ENCODE measurements around the gene SEC22C. TPM values are rescaled to one million over a fixed set of nuclear protein-coding genes. Genes with fewer than 3 reads are reported as not detected.
A peak's percentile ranks its signal among the peaks of the same experiment; 100 is the strongest.

Gene SEC22C
- total RNA-seq, 1 donor from 2014 or later: 73.3 TPM

DNA sequence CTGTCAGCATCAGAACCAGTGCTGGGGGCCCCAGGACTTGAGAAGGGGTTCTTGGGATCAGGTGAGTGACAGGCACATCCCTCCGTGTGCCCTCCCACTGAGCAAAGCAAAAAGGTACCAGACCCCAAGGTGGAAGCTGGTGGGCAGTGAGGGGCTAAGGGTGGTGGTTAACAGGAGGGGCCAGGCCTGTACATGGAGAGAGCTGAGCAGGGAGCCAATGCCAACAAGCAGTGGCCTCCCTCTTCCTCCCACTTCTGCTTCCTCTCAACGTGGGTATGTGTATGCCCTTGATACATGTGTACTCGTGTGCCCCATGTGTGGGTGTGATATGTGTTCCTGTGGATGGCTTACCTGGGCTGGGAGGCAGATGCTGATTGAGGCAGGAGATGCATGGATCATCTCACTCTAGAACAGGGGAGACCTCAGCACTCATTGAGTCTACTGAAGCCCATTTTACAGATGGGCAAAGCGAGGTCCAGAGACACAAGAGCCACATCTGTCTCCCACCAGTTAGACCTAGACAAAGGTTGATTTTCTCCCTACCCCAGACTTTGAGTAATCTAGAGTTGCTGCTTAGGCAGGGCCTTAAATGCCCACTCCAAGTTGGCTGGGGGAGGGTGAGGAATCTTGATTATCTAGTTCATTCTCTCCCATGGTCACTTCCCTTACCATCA, 78.4 kb downstream of the SEC22C start:
- H3K27me3 ChIP-seq (ENCODE audit: control insufficient read depth, insufficient read depth, low read length): peaks cover 46% of the 10 kb centered on the region
- no peak overlapping the region for H3K4me3 ChIP-seq (ENCODE audit: low read depth, low read length)
- TF ChIP-seq, protein P1, sequence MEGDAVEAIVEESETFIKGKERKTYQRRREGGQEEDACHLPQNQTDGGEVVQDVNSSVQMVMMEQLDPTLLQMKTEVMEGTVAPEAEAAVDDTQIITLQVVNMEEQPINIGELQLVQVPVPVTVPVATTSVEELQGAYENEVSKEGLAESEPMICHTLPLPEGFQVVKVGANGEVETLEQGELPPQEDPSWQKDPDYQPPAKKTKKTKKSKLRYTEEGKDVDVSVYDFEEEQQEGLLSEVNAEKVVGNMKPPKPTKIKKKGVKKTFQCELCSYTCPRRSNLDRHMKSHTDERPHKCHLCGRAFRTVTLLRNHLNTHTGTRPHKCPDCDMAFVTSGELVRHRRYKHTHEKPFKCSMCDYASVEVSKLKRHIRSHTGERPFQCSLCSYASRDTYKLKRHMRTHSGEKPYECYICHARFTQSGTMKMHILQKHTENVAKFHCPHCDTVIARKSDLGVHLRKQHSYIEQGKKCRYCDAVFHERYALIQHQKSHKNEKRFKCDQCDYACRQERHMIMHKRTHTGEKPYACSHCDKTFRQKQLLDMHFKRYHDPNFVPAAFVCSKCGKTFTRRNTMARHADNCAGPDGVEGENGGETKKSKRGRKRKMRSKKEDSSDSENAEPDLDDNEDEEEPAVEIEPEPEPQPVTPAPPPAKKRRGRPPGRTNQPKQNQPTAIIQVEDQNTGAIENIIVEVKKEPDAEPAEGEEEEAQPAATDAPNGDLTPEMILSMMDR (IDR thresholded peaks at IDR 0.05; ENCODE audit: insufficient read depth, low read length, poor library complexity, severe bottlenecking): no peak
- H3K36me3 ChIP-seq (ENCODE audit: control insufficient read depth, insufficient read depth, low read length): no peaks in the 10 kb centered on the region
- no peak for DNase-seq (ENCODE audit: low read depth)

DNA sequence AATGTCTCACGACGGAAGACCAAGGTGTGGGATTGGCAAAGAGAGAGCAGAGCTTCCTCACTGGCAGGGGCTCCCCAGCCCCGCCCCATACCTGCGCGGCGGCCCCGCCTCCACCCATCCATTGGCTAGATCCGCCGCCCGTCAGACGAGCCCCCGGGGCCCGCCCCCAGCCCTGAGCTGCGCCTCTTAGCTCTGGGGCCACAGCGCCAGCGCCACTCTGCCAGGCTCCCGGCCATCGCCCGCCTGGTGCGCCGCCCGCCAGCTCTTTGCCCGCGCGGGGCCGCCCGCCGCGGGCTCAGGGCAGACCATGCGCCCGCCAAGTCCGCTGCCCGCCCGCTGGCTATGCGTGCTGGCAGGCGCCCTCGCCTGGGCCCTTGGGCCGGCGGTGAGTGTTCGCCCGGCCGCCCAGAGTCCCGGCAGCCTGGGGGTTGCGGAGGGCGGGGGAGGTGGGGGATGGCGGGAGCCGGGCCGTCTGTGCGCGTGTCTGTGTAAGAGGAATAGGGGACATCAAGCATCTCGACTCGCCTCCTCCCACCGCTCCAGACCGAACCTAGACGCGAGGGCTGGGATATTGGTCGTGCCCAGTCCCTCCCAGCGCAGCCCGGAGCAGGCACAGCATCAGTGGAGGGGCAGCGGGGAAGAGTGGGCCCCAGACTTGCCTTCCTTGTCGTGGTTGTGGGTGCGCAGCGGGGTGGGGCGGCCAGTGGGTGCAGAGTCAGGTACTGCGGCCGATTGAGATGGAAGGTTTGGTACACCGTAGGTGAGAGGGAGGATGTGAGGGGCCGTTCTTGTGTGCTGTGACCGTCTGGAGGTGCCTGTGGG, 79.1 kb downstream of the SEC22C start, which contains the start of gene VIPR1:
VIPR1 (plus strand) TSS at position 215 of the 822 bp plus-strand sequence; CDS start at position 308, 93 bp downstream.
- TF ChIP-seq, protein P1 (IDR thresholded peaks at IDR 0.05; ENCODE audit: insufficient read depth, low read length, poor library complexity, severe bottlenecking): no peak
- peak within 1 kb of the TSS; percentile 26 for H3K4me3 ChIP-seq (ENCODE audit: low read depth, low read length)
- no peaks in the 10 kb centered on the region for H3K36me3 ChIP-seq (ENCODE audit: control insufficient read depth, insufficient read depth, low read length)
- H3K27me3 ChIP-seq (ENCODE audit: control insufficient read depth, insufficient read depth, low read length): peaks cover 48% of the 10 kb centered on the region
- peak; percentile 10 for DNase-seq (ENCODE audit: low read depth)

DNA sequence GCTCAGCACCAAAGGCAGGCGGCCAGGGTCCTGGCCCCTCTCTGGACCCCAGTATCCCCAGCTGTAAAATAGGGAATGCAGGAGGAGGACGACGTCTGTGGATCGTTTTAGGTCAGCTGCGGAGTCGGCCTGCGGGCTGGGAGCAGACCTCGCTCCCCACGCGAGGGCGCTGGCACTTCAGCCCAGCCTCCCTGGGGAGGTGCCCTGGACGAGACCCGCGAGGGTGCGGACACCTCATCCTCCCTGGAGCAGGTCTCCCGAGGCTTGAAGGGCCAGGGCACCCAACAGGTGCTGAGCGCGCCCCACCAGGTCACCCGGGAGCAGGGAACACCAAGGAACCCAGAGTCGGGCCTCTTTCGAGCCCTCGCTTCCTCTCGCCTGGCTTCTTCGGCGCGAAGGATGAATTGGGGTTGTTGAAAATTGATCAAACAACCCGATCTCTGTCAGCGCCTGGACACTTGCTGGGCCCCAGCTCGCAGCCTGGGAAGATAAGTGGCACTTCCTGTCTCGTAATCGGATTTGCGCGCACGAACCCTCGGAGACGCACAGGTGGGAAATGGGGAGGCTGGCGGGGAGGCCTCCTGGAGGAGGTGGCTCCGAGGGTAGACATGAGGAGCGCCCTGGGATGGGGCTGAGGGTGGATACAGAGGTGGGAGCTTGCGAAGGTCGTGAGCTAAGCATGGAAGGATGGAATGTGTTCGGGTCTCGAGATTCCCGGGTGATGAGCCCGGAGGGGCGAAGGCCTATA, 79.9 kb downstream of the SEC22C start:
- Histone ChIP-seq H3K36me3 (ENCODE audit: control insufficient read depth, insufficient read depth, low read length) (no peaks in the 10 kb centered on the region), H3K27me3 (ENCODE audit: control insufficient read depth, insufficient read depth, low read length) (peaks cover 52% of the 10 kb centered on the region), H3K4me3 (ENCODE audit: low read depth, low read length) (peak overlapping the region; percentile 26)
- no peak for DNase-seq (ENCODE audit: low read depth)
- TF ChIP-seq, protein P1 (IDR thresholded peaks at IDR 0.05; ENCODE audit: insufficient read depth, low read length, poor library complexity, severe bottlenecking): peak; percentile 53

DNA sequence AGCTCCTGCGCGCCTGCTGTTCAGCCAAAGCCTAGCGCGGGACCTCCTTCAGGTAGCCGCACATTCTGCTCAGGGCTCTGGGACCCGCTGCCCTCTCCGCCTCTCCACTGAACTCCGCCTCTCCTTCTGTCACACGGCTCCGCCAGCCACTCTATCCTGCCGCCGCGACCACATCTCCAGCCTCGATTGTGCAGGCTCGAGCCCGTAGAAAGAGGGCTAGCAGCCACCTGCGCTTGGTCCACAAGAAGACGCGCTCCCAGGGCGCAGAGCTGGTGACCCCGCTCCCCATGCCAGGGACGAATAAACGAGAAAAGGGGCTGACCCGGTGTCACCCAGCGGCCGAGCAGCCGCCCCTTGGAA, 80.5 kb downstream of the SEC22C start:
- H3K36me3 ChIP-seq (ENCODE audit: control insufficient read depth, insufficient read depth, low read length): no peaks in the 10 kb centered on the region
- DNase-seq (ENCODE audit: low read depth): no peak
- TF ChIP-seq, protein P1 (IDR thresholded peaks at IDR 0.05; ENCODE audit: insufficient read depth, low read length, poor library complexity, severe bottlenecking): no peak
- H3K27me3 ChIP-seq (ENCODE audit: control insufficient read depth, insufficient read depth, low read length): peaks cover 52% of the 10 kb centered on the region
- no peak overlapping the region for H3K4me3 ChIP-seq (ENCODE audit: low read depth, low read length)

DNA sequence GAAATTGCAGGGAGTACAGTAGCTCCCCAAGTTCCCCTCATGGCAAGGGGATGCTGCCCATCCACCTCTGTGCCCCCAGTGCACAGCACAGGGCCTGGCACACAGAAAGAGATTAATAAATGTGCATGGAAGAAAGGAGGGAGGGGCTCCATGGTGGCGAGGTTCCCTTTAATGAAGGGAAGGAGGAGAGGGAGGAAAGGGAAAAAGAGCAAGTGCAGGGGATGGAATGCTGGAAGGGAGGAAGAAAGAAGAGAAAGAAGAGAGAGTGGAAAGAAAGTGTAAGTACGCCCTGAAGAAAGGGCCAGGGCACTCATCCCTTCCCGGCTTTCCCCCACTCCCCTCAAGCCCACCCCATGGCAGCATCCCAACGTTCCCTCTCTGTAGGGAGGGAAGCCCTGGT, 80.9 kb downstream of the SEC22C start:
- H3K36me3 ChIP-seq (ENCODE audit: control insufficient read depth, insufficient read depth, low read length): no peaks in the 10 kb centered on the region
- H3K4me3 ChIP-seq (ENCODE audit: low read depth, low read length): no peak overlapping the region
- no peak for DNase-seq (ENCODE audit: low read depth)
- TF ChIP-seq, protein P1 (IDR thresholded peaks at IDR 0.05; ENCODE audit: insufficient read depth, low read length, poor library complexity, severe bottlenecking): no peak
- H3K27me3 ChIP-seq (ENCODE audit: control insufficient read depth, insufficient read depth, low read length): peaks cover 52% of the 10 kb centered on the region
